SU-DHL-6 (cell line): Measurements from ENCODE around the gene CNTN4.
"Not testable (repeated sequence)": the region's sequence is repeated elsewhere in the genome, so short reads cannot be mapped to it uniquely, and the experiment has no call there.

ENCODE experiments used
- H2AFZ ChIP-seq: fragments of 200-600 bp; sonication (generic); 2 replicates; pipeline ENCODE4 v1.6.1; 2014; ENCODE audit warnings: low read depth, mild to moderate bottlenecking, moderate library complexity, mixed read lengths, antibody characterized with exemption, low read length; ENCODE audit not compliant: severe bottlenecking
- H3F3A ChIP-seq: fragments of 200-600 bp; shearing (Covaris generic); 2 replicates; pipeline ENCODE4 v1.6.0; 2016; ENCODE audit warnings: antibody characterized with exemption, mild to moderate bottlenecking; ENCODE audit not compliant: insufficient read depth
- H3K27ac ChIP-seq: fragments of 200-600 bp; sonication (generic); 2 replicates; pipeline ENCODE4 v1.5.1; 2016; ENCODE audit warnings: low read depth, mild to moderate bottlenecking, low read length, moderate library complexity, mixed read lengths
- H3K27me3 ChIP-seq: fragments of 200-600 bp; sonication (generic), shearing (Covaris generic); 2 replicates; pipeline ENCODE4 v1.6.0; 2014; ENCODE audit warnings: mild to moderate bottlenecking, low read length
- H3K36me3 ChIP-seq: fragments of 200-600 bp; sonication (generic); 2 replicates; pipeline ENCODE4 v1.6.1; 2014; ENCODE audit warnings: mild to moderate bottlenecking, low read length, mixed read lengths
- H3K4me2 ChIP-seq: fragments of 300-600, 200-600 bp; shearing (Covaris generic), sonication (generic); 2 replicates; pipeline ENCODE4 v1.6.0; 2014; ENCODE audit warnings: low read length, low read depth, mild to moderate bottlenecking; ENCODE audit not compliant: poor library complexity, severe bottlenecking
- H3K4me3 ChIP-seq: fragments of 200-600 bp; sonication (generic); 2 replicates; pipeline ENCODE4 v1.5.1; 2014; ENCODE audit warnings: antibody characterized with exemption, low read length, mild to moderate bottlenecking, mixed read lengths; ENCODE audit not compliant: insufficient read depth, poor library complexity, severe bottlenecking
- H3K79me2 ChIP-seq: fragments of 200-600 bp; sonication (generic); 2 replicates; pipeline ENCODE4 v1.6.1; 2014; ENCODE audit warnings: mild to moderate bottlenecking, low read length, moderate library complexity; ENCODE audit not compliant: insufficient read depth
- H3K9ac ChIP-seq: fragments of 200-600 bp; sonication (generic); 2 replicates; pipeline ENCODE4 v1.7.0; 2014; ENCODE audit warnings: mild to moderate bottlenecking, low read length
- H3K9me2 ChIP-seq: fragments of 200-600 bp; sonication (generic); replicated peaks from 2 replicates; pipeline ENCODE4 v1.6.1; 2014; ENCODE audit warnings: low read length; ENCODE audit not compliant: insufficient read depth
- H3K9me3 ChIP-seq: fragments of 200-600 bp; sonication (generic); 2 replicates; pipeline ENCODE4 v1.6.1; 2014; ENCODE audit warnings: low read length, mixed read lengths; ENCODE audit not compliant: insufficient read depth
- H4K20me1 ChIP-seq: fragments of 200-600 bp; sonication (generic); 2 replicates; pipeline ENCODE4 v1.6.1; 2014; ENCODE audit warnings: low read depth, mild to moderate bottlenecking, antibody characterized with exemption, low read length, moderate library complexity, mixed read lengths
- CTCF ChIP-seq: fragments of 200-600 bp; sonication (generic); IDR thresholded peaks from one replicate; pipeline ENCODE4 v1.5.1; 2017; ENCODE audit warnings: antibody characterized with exemption, mild to moderate bottlenecking, low read length, moderate library complexity; ENCODE audit not compliant: insufficient read depth, poor library complexity, severe bottlenecking
- EZH2phosphoT487 ChIP-seq: fragments of 200-600 bp; sonication (generic), shearing (Covaris generic); conservative IDR thresholded peaks from 2 replicates; pipeline ENCODE4 v1.6.1; 2018; ENCODE audit warnings: mild to moderate bottlenecking, antibody characterized with exemption, low read length, moderate library complexity, mixed read lengths

The CNTN4 gene

GRCh38 chr3:2985479-2985878, 886.8 kb downstream of the CNTN4 start:
- H4K20me1 ChIP-seq: no peaks in the 10 kb centered on the region
- H3K4me2 ChIP-seq: no peak overlapping the region
- H3K79me2 ChIP-seq: no peaks in the 10 kb centered on the region
- H3K36me3 ChIP-seq: no peaks in the 10 kb centered on the region
- no peak for TF ChIP-seq CTCF
- TF ChIP-seq EZH2phosphoT487: no peak
- H3F3A ChIP-seq: no peaks in the 10 kb centered on the region
- H3K9ac ChIP-seq: no peak overlapping the region
- H3K27me3 ChIP-seq: no peaks in the 10 kb centered on the region
- no peak overlapping the region for H3K27ac ChIP-seq
- H3K9me3 ChIP-seq: no peaks in the 10 kb centered on the region
- H2AFZ ChIP-seq: no peak overlapping the region
- H3K9me2 ChIP-seq: no peaks in the 10 kb centered on the region
- H3K4me3 ChIP-seq: no peak overlapping the region

- H4K20me1 ChIP-seq: no peaks in the 10 kb centered on the region
- no peak overlapping the region for H2AFZ ChIP-seq
- no peak for TF ChIP-seq EZH2phosphoT487
- TF ChIP-seq CTCF: no peak
- H3K27ac ChIP-seq: no peak overlapping the region
- H3K4me2 ChIP-seq: no peak overlapping the region
- no peaks in the 10 kb centered on the region for H3K9me2 ChIP-seq
- no peak overlapping the region for H3K4me3 ChIP-seq
- no peaks in the 10 kb centered on the region for H3F3A ChIP-seq
- H3K9me3 ChIP-seq: no peaks in the 10 kb centered on the region
- H3K36me3 ChIP-seq: no peaks in the 10 kb centered on the region
- H3K79me2 ChIP-seq: no peaks in the 10 kb centered on the region
- H3K9ac ChIP-seq: no peak overlapping the region
- H3K27me3 ChIP-seq: no peaks in the 10 kb centered on the region
Measured at GRCh38 chr3:2992534-2992933, 893.9 kb downstream of the CNTN4 start.

GRCh38 chr3:2993130-2993529, 894.5 kb downstream of the CNTN4 start:
- not testable (repeated sequence) for H3K9ac ChIP-seq, H3K36me3 ChIP-seq, H3K4me3 ChIP-seq, H2AFZ ChIP-seq, H3K9me2 ChIP-seq, H3K9me3 ChIP-seq, H3K79me2 ChIP-seq, H3F3A ChIP-seq, H3K27ac ChIP-seq, H3K4me2 ChIP-seq, H4K20me1 ChIP-seq, H3K27me3 ChIP-seq

GRCh38 chr3:2993736-2994135, 895.1 kb downstream of the CNTN4 start:
- H3K27ac ChIP-seq: no peak overlapping the region
- H3K27me3 ChIP-seq: no peaks in the 10 kb centered on the region
- no peaks in the 10 kb centered on the region for H3K9me3 ChIP-seq
- H2AFZ ChIP-seq: no peak overlapping the region
- H3K79me2 ChIP-seq: no peaks in the 10 kb centered on the region
- H3K4me3 ChIP-seq: no peak overlapping the region
- H3K4me2 ChIP-seq: no peak overlapping the region
- no peaks in the 10 kb centered on the region for H3F3A ChIP-seq
- H3K36me3 ChIP-seq: no peaks in the 10 kb centered on the region
- no peak overlapping the region for H3K9ac ChIP-seq
- H4K20me1 ChIP-seq: no peaks in the 10 kb centered on the region
- no peaks in the 10 kb centered on the region for H3K9me2 ChIP-seq
- TF ChIP-seq EZH2phosphoT487: no peak
- TF ChIP-seq CTCF: no peak
